CD4-positive, alpha-beta T cell (primary cell): ENCODE data around the gene EXOC3. TPM values are rescaled to one million over a fixed set of nuclear protein-coding genes. Genes with fewer than 3 reads are reported as not detected.

Source experiments
- ATAC-seq: fragments of 200-7000 bp; cut with Tn5 transposase; one replicate; pipeline ENCODE4 v1.10.0; 2022; ENCODE audit warnings: mild to moderate bottlenecking; ENCODE audit not compliant: poor library complexity
- CTCF ChIA-PET: fragments of 350-600 bp; sonication (Branson Sonifier 250); formaldehyde crosslinking; loops from one replicate; lab custom pipeline; 2021; ENCODE audit warnings: antibody characterized with exemption, inconsistent platforms; lab: Charles Lee
- POLR2A ChIA-PET: fragments of 350-600 bp; sonication (Branson Sonifier 250); formaldehyde crosslinking; loops from one replicate; lab custom pipeline; 2021; ENCODE audit warnings: antibody characterized with exemption, inconsistent platforms; lab: Charles Lee
- DNase-seq, 14 experiments: peaks; one replicate each; pipeline ENCODE4 v3.0.0-alpha.2; 2013 to 2020; ENCODE audit warnings: mixed read lengths in 2 of 14
- H3K27ac ChIP-seq, 2 donors: one replicate each; pipeline versions ENCODE4 v1.5.1 to v1.7.0; 2013; ENCODE audit warnings: low read length in 2 of 2, low read depth in 1 of 2, mild to moderate bottlenecking in 1 of 2
- H3K27me3 ChIP-seq, 2 experiments: 1 replicate in 1 of 2; 2 replicates in 1 of 2; pipeline versions ENCODE4 v1.6.1 to v1.7.0; 2013; ENCODE audit warnings: low read length in 2 of 2, control low read depth in 1 of 2, mild to moderate bottlenecking in 1 of 2, moderate library complexity in 1 of 2; ENCODE audit not compliant: insufficient read depth in 2 of 2, control insufficient read depth in 1 of 2
- H3K36me3 ChIP-seq: one replicate; pipeline ENCODE4 v1.6.1; 2013; ENCODE audit warnings: low read length, control low read depth; ENCODE audit not compliant: insufficient read depth
- H3K4me1 ChIP-seq: one replicate; pipeline ENCODE4 v1.6.1; 2013; ENCODE audit warnings: low read length, control low read depth; ENCODE audit not compliant: insufficient read depth
- H3K4me3 ChIP-seq: one replicate; pipeline ENCODE4 v1.5.1; 2013; ENCODE audit warnings: mild to moderate bottlenecking, low read length, moderate library complexity
- H3K9me3 ChIP-seq, 2 experiments: 1 replicate in 1 of 2; 2 replicates in 1 of 2; pipeline versions ENCODE4 v1.6.1 to v1.7.0; 2013; ENCODE audit warnings: low read length in 2 of 2, mild to moderate bottlenecking in 2 of 2, control low read depth in 1 of 2, moderate library complexity in 1 of 2; ENCODE audit not compliant: control insufficient read depth in 1 of 2, insufficient read depth in 1 of 2
- H3K27ac Mint-ChIP-seq: one replicate; pipeline ENCODE4 v1.8.0; 2020; ENCODE audit warnings: mixed read lengths
- H3K27me3 Mint-ChIP-seq: one replicate; pipeline ENCODE4 v1.8.0; 2021; ENCODE audit warnings: mixed read lengths
- H3K36me3 Mint-ChIP-seq: one replicate; pipeline ENCODE4 v1.8.0; 2021; ENCODE audit warnings: low read depth, mixed read lengths
- H3K4me1 Mint-ChIP-seq: one replicate; pipeline ENCODE4 v1.8.0; 2021; ENCODE audit warnings: low read depth, mixed read lengths
- H3K4me3 Mint-ChIP-seq: one replicate; pipeline ENCODE4 v1.8.0; 2020; ENCODE audit warnings: mild to moderate bottlenecking, mixed read lengths
- H3K9me3 Mint-ChIP-seq: one replicate; pipeline ENCODE4 v1.8.0; 2020; ENCODE audit warnings: mixed read lengths
- intact Hi-C, 2 experiments: fragments of 100-400 bp; cut with DNase I in 1 of 2; cut with micrococcal nuclease in 1 of 2; formaldehyde crosslinking; loops; one replicate each; pipeline versions ENCODE4 v1.15.1 to v1.9.0; 2023 to 2025; cut with DNase I, micrococcal nuclease
- total RNA-seq, 174 experiments: library from RNA in 2 of 174; stranded (reverse) in 2 of 174; gene quantifications; one replicate each; pipeline ENCODE4 v1.2.3 and lab custom pipeline; 2021 to 2026
- TF ChIP-seq, protein P1 (sequence below): fragments of 200-600 bp; IDR thresholded peaks from one replicate; pipeline ENCODE4 v1.8.0; 2022; ENCODE audit warnings: antibody characterized with exemption, mild to moderate bottlenecking

Gene EXOC3
- total RNA-seq, 2 experiments from 2014 or later: 82.4 to 84.1 TPM

DNA sequence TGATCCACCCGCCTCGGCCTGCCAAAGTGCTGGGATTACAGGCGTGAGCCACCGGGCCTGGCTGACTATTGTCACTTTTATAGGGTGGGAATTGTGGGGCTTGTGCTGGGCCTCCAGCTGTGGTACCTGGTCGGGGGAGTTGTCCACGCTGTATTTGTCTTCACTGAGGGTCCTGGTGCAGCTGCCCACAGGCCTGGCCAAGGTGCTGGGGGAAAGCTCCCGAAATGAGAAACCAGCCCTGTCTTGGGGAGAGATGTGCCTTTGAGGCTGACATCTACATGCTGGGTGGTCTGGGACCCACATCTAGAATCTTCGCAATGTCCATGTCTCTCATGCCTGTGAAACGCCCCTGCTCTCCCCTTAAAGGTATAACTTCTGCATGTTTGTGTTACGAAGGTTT lies 2.6 kb downstream of the EXOC3 start:
- intact Hi-C loops: loop anchor here (5.0 to 10.0 kb wide), 3 partner anchors 167 to 231 kb away; partner anchors contain the start of genes CEP72 (in 2 of the 2), CCDC127 (in 1 of the 2) and SDHA (in 1 of the 2)
- peaks cover 31% of the 10 kb centered on the region for H3K4me1 ChIP-seq
- H3K36me3 Mint-ChIP-seq: peaks cover 64% of the 10 kb centered on the region
- H3K27ac Mint-ChIP-seq: peak overlapping the region; percentile 44
- no peaks in the 10 kb centered on the region for H3K9me3 ChIP-seq
- H3K9me3 Mint-ChIP-seq: no peaks in the 10 kb centered on the region
- TF ChIP-seq, protein P1, sequence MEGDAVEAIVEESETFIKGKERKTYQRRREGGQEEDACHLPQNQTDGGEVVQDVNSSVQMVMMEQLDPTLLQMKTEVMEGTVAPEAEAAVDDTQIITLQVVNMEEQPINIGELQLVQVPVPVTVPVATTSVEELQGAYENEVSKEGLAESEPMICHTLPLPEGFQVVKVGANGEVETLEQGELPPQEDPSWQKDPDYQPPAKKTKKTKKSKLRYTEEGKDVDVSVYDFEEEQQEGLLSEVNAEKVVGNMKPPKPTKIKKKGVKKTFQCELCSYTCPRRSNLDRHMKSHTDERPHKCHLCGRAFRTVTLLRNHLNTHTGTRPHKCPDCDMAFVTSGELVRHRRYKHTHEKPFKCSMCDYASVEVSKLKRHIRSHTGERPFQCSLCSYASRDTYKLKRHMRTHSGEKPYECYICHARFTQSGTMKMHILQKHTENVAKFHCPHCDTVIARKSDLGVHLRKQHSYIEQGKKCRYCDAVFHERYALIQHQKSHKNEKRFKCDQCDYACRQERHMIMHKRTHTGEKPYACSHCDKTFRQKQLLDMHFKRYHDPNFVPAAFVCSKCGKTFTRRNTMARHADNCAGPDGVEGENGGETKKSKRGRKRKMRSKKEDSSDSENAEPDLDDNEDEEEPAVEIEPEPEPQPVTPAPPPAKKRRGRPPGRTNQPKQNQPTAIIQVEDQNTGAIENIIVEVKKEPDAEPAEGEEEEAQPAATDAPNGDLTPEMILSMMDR: no peak
- ATAC-seq (no peak), DNase-seq (peak in 2 of 14 experiments; percentile 2 to 12)
- H3K27me3 Mint-ChIP-seq: no peaks in the 10 kb centered on the region
- H3K36me3 ChIP-seq: peaks cover 40% of the 10 kb centered on the region
- peaks cover 51% of the 10 kb centered on the region for H3K4me1 Mint-ChIP-seq
- H3K27me3 ChIP-seq: no peaks in the 10 kb centered on the region
- no peak overlapping the region for H3K27ac ChIP-seq
- CTCF ChIA-PET: interaction anchor here (1.4 kb wide), 1 partner anchor 11 kb away, joined by 3 read pairs; no protein-coding TSS in a partner anchor
- H3K4me3 Mint-ChIP-seq: peak overlapping the region; percentile 51
- POLR2A ChIA-PET: interaction anchor here (0.7 to 2.0 kb wide), 2 partner anchors 27 to 32 kb away, joined by 3 to 17 read pairs; no protein-coding TSS in a partner anchor
- no peak overlapping the region for H3K4me3 ChIP-seq

- Histone ChIP-seq H3K4me3 (no peak overlapping the region), H3K4me1 (peaks cover 31% of the 10 kb centered on the region), H3K36me3 (peaks cover 47% of the 10 kb centered on the region), H3K27me3 (no peaks in the 10 kb centered on the region), H3K9me3 (peaks cover 0 to 3% of the 10 kb centered on the region in 2 experiments), H3K27ac (no peak overlapping the region)
- H3K4me1 Mint-ChIP-seq: peaks cover 51% of the 10 kb centered on the region
- H3K36me3 Mint-ChIP-seq: peaks cover 71% of the 10 kb centered on the region
- H3K4me3 Mint-ChIP-seq: peak overlapping the region; percentile 83
- intact Hi-C loops: loop anchor here (5.0 to 10.0 kb wide), 3 partner anchors 166 to 231 kb away; partner anchors contain the start of genes CEP72 (in 2 of the 2), CCDC127 (in 1 of the 2) and SDHA (in 1 of the 2)
- H3K9me3 Mint-ChIP-seq: no peaks in the 10 kb centered on the region
- H3K27me3 Mint-ChIP-seq: no peaks in the 10 kb centered on the region
- CTCF ChIA-PET: interaction anchor here (0.9 to 1.5 kb wide), 7 partner anchors 11 to 201 kb away, joined by 3 to 8 read pairs (median 4); no protein-coding TSS in a partner anchor
- POLR2A ChIA-PET: interaction anchor here (0.7 to 2.0 kb wide), 4 partner anchors 17 to 175 kb away, joined by 3 to 17 read pairs (median 4); partner anchors contain the start of gene PDCD6
- TF ChIP-seq, protein P1: no peak
- peak overlapping the region; percentile 71 for H3K27ac Mint-ChIP-seq
- ATAC-seq (no peak), DNase-seq (peak in 2 of 14 experiments; percentile 1 to 14)
Observed at GRCh38 chr5:446066-446882, 3.3 kb downstream of the EXOC3 start.

- ATAC-seq: peak; percentile 41
- POLR2A ChIA-PET: interaction anchor here (0.8 to 2.0 kb wide), 3 partner anchors 17 to 176 kb away, joined by 3 to 17 read pairs (median 5); partner anchors contain the start of gene PDCD6
- Histone ChIP-seq H3K36me3 (peaks cover 53% of the 10 kb centered on the region), H3K9me3 (peaks cover 0 to 9% of the 10 kb centered on the region in 2 experiments), H3K27ac (no peak overlapping the region), H3K4me3 (no peak overlapping the region), H3K4me1 (peaks cover 30% of the 10 kb centered on the region), H3K27me3 (no peaks in the 10 kb centered on the region)
- Mint-ChIP-seq H3K27me3 (no peaks in the 10 kb centered on the region), H3K4me1 (peaks cover 48% of the 10 kb centered on the region), H3K4me3 (peak overlapping the region; percentile 83), H3K9me3 (peaks cover 4% of the 10 kb centered on the region), H3K36me3 (peaks cover 77% of the 10 kb centered on the region), H3K27ac (peak overlapping the region; percentile 71)
- TF ChIP-seq, protein P1: peak; percentile 69
- intact Hi-C loops: loop anchor here (5.0 to 10.0 kb wide), 3 partner anchors 165 to 232 kb away; partner anchors contain the start of genes CEP72 (in 2 of the 2), CCDC127 (in 1 of the 2) and SDHA (in 1 of the 2)
- DNase-seq: peak in 5 of 14 experiments; percentile 6 to 69 (median 48)
- CTCF ChIA-PET: interaction anchor here (0.9 to 1.5 kb wide), 6 partner anchors 15 to 201 kb away, joined by 3 to 8 read pairs (median 4); no protein-coding TSS in a partner anchor
Observed at GRCh38 chr5:446883-447263, 3.9 kb downstream of the EXOC3 start.
